Caco-2 (cell line): ENCODE results near the gene LMAN1L. TPM values are rescaled to one million over a fixed set of nuclear protein-coding genes. Genes with fewer than 3 reads are reported as not detected.

Experiments
- BruUV-seq: library from RNA; stranded (reverse); fragments of 400-500 nt; replicated peaks from 2 replicates; lab custom pipeline; 2021; lab: Mats Ljungman, UMichigan
- CTCF ChIA-PET: fragments of 300-600 bp; sonication (Branson Sonifier 250); formaldehyde crosslinking; loops from one replicate; lab custom pipeline; 2022; ENCODE audit warnings: antibody characterized with exemption; lab: Charles Lee
- POLR2A ChIA-PET: fragments of 300-600 bp; sonication (Branson Sonifier 250); formaldehyde crosslinking; loops from one replicate; lab custom pipeline; 2022; ENCODE audit warnings: antibody characterized with exemption; lab: Charles Lee
- DNase-seq, 2 experiments: peaks; one replicate each; pipeline versions ENCODE4 v3.0.0 to v3.0.0-alpha.2; 2020 to 2022
- H3K27me3 ChIP-seq: replicated peaks from 2 replicates; pipeline ENCODE4 v1.6.0; 2011; ENCODE audit warnings: low read length; ENCODE audit not compliant: control insufficient read depth, insufficient read depth
- H3K36me3 ChIP-seq: 2 replicates; pipeline ENCODE4 v1.5.1; 2011; ENCODE audit warnings: low read length; ENCODE audit not compliant: control insufficient read depth, insufficient read depth
- H3K4me1 ChIP-seq: fragments of 250-450 bp; sonication (Bioruptor Pico); 2 replicates; pipeline ENCODE4 v1.5.1; 2020; ENCODE audit warnings: mild to moderate bottlenecking
- H3K4me3 ChIP-seq: 2 replicates; pipeline ENCODE4 v1.5.1; 2011; ENCODE audit warnings: low read depth, mild to moderate bottlenecking, control low read depth, low read length
- H3K9me3 ChIP-seq: fragments of 250-450 bp; sonication (Bioruptor Pico); 2 replicates; pipeline ENCODE4 v1.5.1; 2020; ENCODE audit warnings: mild to moderate bottlenecking, moderate library complexity
- H3K27ac Mint-ChIP-seq: one replicate; pipeline ENCODE4 v1.8.0; 2022; ENCODE audit warnings: mixed read lengths; ENCODE audit not compliant: unreplicated experiment
- H3K27me3 Mint-ChIP-seq: one replicate; pipeline ENCODE4 v1.8.0; 2022; ENCODE audit warnings: mixed read lengths; ENCODE audit not compliant: insufficient read depth, unreplicated experiment
- H3K36me3 Mint-ChIP-seq: one replicate; pipeline ENCODE4 v1.8.0; 2022; ENCODE audit warnings: mild to moderate bottlenecking, mixed read lengths; ENCODE audit not compliant: insufficient read depth, unreplicated experiment
- H3K4me1 Mint-ChIP-seq: one replicate; pipeline ENCODE4 v1.8.0; 2022; ENCODE audit warnings: low read depth, mixed read lengths; ENCODE audit not compliant: unreplicated experiment
- H3K4me3 Mint-ChIP-seq: one replicate; pipeline ENCODE4 v1.8.0; 2022; ENCODE audit warnings: mild to moderate bottlenecking, moderate library complexity, mixed read lengths; ENCODE audit not compliant: unreplicated experiment
- H3K9me3 Mint-ChIP-seq: one replicate; pipeline ENCODE4 v1.8.0; 2022; ENCODE audit warnings: mixed read lengths; ENCODE audit not compliant: unreplicated experiment
- CTCF ChIP-seq, 2 experiments: fragments of 200-600 bp in 1 of 2; IDR thresholded peaks; 1 replicate in 1 of 2; 2 replicates in 1 of 2; pipeline versions ENCODE4 v1.5.1 to v1.8.0; 2011 to 2022; ENCODE audit warnings: antibody characterized with exemption in 1 of 2, control low read depth in 1 of 2, inconsistent platforms in 1 of 2, low read depth in 1 of 2, low read length in 1 of 2, mild to moderate bottlenecking in 1 of 2, moderate library complexity in 1 of 2; ENCODE audit not compliant: insufficient read depth in 1 of 2, severe bottlenecking in 1 of 2, unreplicated experiment in 1 of 2
- intact Hi-C: fragments of 100-400 bp; cut with micrococcal nuclease; formaldehyde crosslinking; loops from one replicate; pipeline ENCODE4 v1.10.0; 2022; ENCODE audit not compliant: unreplicated experiment
- total RNA-seq: library from RNA; stranded (reverse); gene quantifications from 2 replicates; pipeline ENCODE4 v1.2.3, GENCODE V29; 2022

The LMAN1L gene
- total RNA-seq, 1 experiment from 2014 or later: not detected

GRCh38 chr15:74832826-74833225, 20.2 kb downstream of the LMAN1L start:
- peak overlapping the region; percentile 2 for H3K27ac Mint-ChIP-seq

GRCh38 chr15:74833376-74834107, 20.9 kb downstream of the LMAN1L start:
- no peaks in the 10 kb centered on the region for H3K27me3 ChIP-seq
- TF ChIP-seq CTCF (IDR thresholded peaks at IDR 0.05; ENCODE audit: insufficient read depth in 1 of 2, low read depth in 1 of 2, low read length in 1 of 2, severe bottlenecking in 1 of 2, unreplicated experiment in 1 of 2): no peak
- no peak overlapping the region for H3K4me3 ChIP-seq
- Mint-ChIP-seq H3K4me1 (no peaks in the 10 kb centered on the region), H3K27ac (peak overlapping the region; percentile 2), H3K36me3 (peaks cover 6% of the 10 kb centered on the region), H3K27me3 (no peaks in the 10 kb centered on the region), H3K9me3 (no peaks in the 10 kb centered on the region), H3K4me3 (no peak overlapping the region)
- DNase-seq: no peak
- H3K36me3 ChIP-seq: no peaks in the 10 kb centered on the region
- H3K9me3 ChIP-seq: no peaks in the 10 kb centered on the region
- ChIA-PET POLR2A (interaction anchor here (0.6 kb wide), 1 partner anchor 13 kb away, joined by 6 read pairs; no protein-coding TSS in a partner anchor), CTCF (interaction anchor here (0.5 to 1.1 kb wide), 2 partner anchors 62 to 188 kb away, joined by 3 to 7 read pairs; no protein-coding TSS in a partner anchor)
- intact Hi-C loops: loop anchor here (2.0 kb wide), 2 partner anchors 25 to 63 kb away; no protein-coding TSS in a partner anchor
- BruUV-seq: no TSS peak
- H3K4me1 ChIP-seq: no peaks in the 10 kb centered on the region

More at GRCh38 chr15:74832826-74833225, 20.2 kb downstream of the LMAN1L start:
- Mint-ChIP-seq H3K4me3 (no peak overlapping the region), H3K9me3 (no peaks in the 10 kb centered on the region), H3K4me1 (no peaks in the 10 kb centered on the region), H3K36me3 (peaks cover 6% of the 10 kb centered on the region), H3K27me3 (peaks cover 2% of the 10 kb centered on the region)
- ChIA-PET POLR2A (no interaction called here), CTCF (interaction anchor here (1.1 kb wide), 1 partner anchor 62 kb away, joined by 7 read pairs; no protein-coding TSS in a partner anchor)
- H3K36me3 ChIP-seq: no peaks in the 10 kb centered on the region
- no peak for TF ChIP-seq CTCF (IDR thresholded peaks at IDR 0.05; ENCODE audit: insufficient read depth in 1 of 2, low read depth in 1 of 2, low read length in 1 of 2, severe bottlenecking in 1 of 2, unreplicated experiment in 1 of 2)
- peaks cover 1% of the 10 kb centered on the region; the same call in 1 of the 2 replicates for H3K27me3 ChIP-seq
- BruUV-seq: no TSS peak
- no peaks in the 10 kb centered on the region for H3K9me3 ChIP-seq
- intact Hi-C loops: no loop called here
- H3K4me3 ChIP-seq: no peak overlapping the region
- H3K4me1 ChIP-seq: no peaks in the 10 kb centered on the region
- DNase-seq: no peak

- no peaks in the 10 kb centered on the region for H3K4me1 Mint-ChIP-seq
- POLR2A ChIA-PET: no interaction called here
- Histone ChIP-seq H3K36me3 (no peaks in the 10 kb centered on the region), H3K4me1 (no peaks in the 10 kb centered on the region), H3K27me3 (no peaks in the 10 kb centered on the region), H3K9me3 (no peaks in the 10 kb centered on the region), H3K4me3 (no peak overlapping the region)
- intact Hi-C loops: loop anchor here (2.0 kb wide), 2 partner anchors 27 to 65 kb away; no protein-coding TSS in a partner anchor
- CTCF ChIA-PET: interaction anchor here (0.7 to 1.0 kb wide), 2 partner anchors 65 to 221 kb away, joined by 3 to 4 read pairs; no protein-coding TSS in a partner anchor
- H3K27ac Mint-ChIP-seq: no peak overlapping the region
- BruUV-seq: no TSS peak
- H3K36me3 Mint-ChIP-seq: peaks cover 6% of the 10 kb centered on the region
- H3K9me3 Mint-ChIP-seq: no peaks in the 10 kb centered on the region
- H3K27me3 Mint-ChIP-seq: no peaks in the 10 kb centered on the region
- peak; percentile 57 to 83 for TF ChIP-seq CTCF (IDR thresholded peaks at IDR 0.05; ENCODE audit: insufficient read depth in 1 of 2, low read depth in 1 of 2, low read length in 1 of 2, severe bottlenecking in 1 of 2, unreplicated experiment in 1 of 2)
- peak; percentile 76 to 88 for DNase-seq
- H3K4me3 Mint-ChIP-seq: no peak overlapping the region
Measured at GRCh38 chr15:74835312-74835823, 22.7 kb downstream of the LMAN1L start.
